ENCODE data around the gene ELOVL6.

DNA sequence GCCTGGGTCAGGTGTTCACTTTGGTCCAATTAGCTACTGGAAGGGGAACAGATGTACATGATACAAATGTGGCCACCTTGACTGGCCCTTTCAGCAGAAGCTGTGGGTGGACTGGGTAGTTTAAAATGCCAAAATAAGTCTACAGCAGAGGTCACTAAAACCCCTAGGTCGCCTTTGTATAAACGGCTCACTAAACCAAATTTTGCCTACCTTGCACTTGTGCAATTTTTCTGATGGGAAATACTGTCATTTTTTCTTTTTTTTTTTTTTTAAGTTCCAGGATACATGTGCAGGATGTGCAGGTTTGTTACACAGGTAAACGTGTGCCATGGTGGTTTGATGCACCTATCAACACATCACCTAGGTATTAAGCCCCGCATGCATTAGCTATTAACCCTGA, 176.0 kb downstream of the ELOVL6 start:
- TF ChIP-seq, protein P1, sequence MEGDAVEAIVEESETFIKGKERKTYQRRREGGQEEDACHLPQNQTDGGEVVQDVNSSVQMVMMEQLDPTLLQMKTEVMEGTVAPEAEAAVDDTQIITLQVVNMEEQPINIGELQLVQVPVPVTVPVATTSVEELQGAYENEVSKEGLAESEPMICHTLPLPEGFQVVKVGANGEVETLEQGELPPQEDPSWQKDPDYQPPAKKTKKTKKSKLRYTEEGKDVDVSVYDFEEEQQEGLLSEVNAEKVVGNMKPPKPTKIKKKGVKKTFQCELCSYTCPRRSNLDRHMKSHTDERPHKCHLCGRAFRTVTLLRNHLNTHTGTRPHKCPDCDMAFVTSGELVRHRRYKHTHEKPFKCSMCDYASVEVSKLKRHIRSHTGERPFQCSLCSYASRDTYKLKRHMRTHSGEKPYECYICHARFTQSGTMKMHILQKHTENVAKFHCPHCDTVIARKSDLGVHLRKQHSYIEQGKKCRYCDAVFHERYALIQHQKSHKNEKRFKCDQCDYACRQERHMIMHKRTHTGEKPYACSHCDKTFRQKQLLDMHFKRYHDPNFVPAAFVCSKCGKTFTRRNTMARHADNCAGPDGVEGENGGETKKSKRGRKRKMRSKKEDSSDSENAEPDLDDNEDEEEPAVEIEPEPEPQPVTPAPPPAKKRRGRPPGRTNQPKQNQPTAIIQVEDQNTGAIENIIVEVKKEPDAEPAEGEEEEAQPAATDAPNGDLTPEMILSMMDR (IDR thresholded peaks at IDR 0.05; ENCODE audit: low read depth, low read length) = no peak
- no peak for TF ChIP-seq POLR2A (IDR thresholded peaks at IDR 0.05; ENCODE audit: extremely low read depth, insufficient read length)
- TF ChIP-seq, protein P2, sequence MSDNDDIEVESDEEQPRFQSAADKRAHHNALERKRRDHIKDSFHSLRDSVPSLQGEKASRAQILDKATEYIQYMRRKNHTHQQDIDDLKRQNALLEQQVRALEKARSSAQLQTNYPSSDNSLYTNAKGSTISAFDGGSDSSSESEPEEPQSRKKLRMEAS (IDR thresholded peaks at IDR 0.05; ENCODE audit: low read depth, low read length) = no peak

Data from NB4 (cell line).